ENCODE measurements around the gene SLC17A9.

DNA sequence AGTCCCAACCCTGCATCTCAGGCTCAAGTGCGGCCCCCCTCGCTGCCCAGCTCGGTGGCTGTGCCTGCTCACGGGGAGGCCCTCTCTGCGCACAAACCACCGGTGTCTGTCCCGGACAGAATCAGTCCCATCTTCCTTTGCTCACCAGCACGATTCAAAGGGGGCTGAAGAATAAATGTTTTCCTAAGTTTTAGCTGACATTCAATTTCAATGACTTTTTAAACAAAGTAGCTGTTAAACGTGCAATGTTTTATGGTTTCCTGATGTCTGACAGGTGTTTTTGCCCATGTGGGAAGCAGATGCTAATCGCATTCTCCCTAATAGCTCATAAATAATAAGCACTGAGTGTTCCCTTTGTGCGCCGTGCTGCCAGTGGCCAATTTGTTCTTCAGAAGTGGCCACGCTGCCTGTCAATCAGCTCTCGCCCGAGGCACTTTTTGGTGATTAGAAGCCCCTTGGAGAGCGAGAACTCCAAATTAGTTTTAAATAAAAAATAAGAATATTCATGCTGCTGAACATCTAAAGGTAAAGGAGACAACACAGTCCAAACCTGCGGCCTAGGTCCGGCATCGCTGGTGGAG, 28.0 kb downstream of the SLC17A9 start:
- TF ChIP-seq, protein P1, sequence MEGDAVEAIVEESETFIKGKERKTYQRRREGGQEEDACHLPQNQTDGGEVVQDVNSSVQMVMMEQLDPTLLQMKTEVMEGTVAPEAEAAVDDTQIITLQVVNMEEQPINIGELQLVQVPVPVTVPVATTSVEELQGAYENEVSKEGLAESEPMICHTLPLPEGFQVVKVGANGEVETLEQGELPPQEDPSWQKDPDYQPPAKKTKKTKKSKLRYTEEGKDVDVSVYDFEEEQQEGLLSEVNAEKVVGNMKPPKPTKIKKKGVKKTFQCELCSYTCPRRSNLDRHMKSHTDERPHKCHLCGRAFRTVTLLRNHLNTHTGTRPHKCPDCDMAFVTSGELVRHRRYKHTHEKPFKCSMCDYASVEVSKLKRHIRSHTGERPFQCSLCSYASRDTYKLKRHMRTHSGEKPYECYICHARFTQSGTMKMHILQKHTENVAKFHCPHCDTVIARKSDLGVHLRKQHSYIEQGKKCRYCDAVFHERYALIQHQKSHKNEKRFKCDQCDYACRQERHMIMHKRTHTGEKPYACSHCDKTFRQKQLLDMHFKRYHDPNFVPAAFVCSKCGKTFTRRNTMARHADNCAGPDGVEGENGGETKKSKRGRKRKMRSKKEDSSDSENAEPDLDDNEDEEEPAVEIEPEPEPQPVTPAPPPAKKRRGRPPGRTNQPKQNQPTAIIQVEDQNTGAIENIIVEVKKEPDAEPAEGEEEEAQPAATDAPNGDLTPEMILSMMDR (IDR thresholded peaks at IDR 0.05 in 8 of 11, conservative IDR thresholded peaks at IDR 0.05 in 3 of 11): no peak
- no peak for TF ChIP-seq POLR2A (IDR thresholded peaks at IDR 0.05)
- TF ChIP-seq POLR2AphosphoS5 (IDR thresholded peaks at IDR 0.05): no peak

All from spleen (tissue), 7 donors.